ENCODE measurements around the gene JADE1. TPM values are rescaled to one million over a fixed set of nuclear protein-coding genes. Genes with fewer than 3 reads are reported as not detected.

Gene JADE1
- total and polyA plus RNA-seq, 2 experiments from 2014 or later: 84.2 to 158 TPM

GRCh38 chr4:128913228-128913627, 103.7 kb downstream of the JADE1 start (continued):
- no peak for TF ChIP-seq ZNF462 (CRISPR knock-in tag; IDR thresholded peaks at IDR 0.05)
- TF ChIP-seq ZNF331 (CRISPR knock-in tag; IDR thresholded peaks at IDR 0.05; ENCODE audit: low read depth): no peak
- no peak for TF ChIP-seq NANOG (IDR thresholded peaks at IDR 0.05; ENCODE audit: borderline replicate concordance)
- no peak for TF ChIP-seq CTCF (conservative IDR thresholded peaks at IDR 0.05; ENCODE audit: low read depth in 2 of 2)
- TF ChIP-seq CREB1 (CRISPR knock-in tag; IDR thresholded peaks at IDR 0.05; ENCODE audit: low read depth): no peak
- TF ChIP-seq ZNF114 (CRISPR knock-in tag; IDR thresholded peaks at IDR 0.05): no peak
- no peak for TF ChIP-seq STAT1 (IDR thresholded peaks at IDR 0.05; ENCODE audit: unreplicated experiment)
- no peak for TF ChIP-seq EZH2phosphoT487 (IDR thresholded peaks at IDR 0.05; ENCODE audit: unreplicated experiment)
- TF ChIP-seq EZH2 (IDR thresholded peaks at IDR 0.05; ENCODE audit: low read depth, unreplicated experiment): no peak
- no peak for TF ChIP-seq POLR2AphosphoS5 (IDR thresholded peaks at IDR 0.05; ENCODE audit: low read depth)
- TF ChIP-seq REST (IDR thresholded peaks at IDR 0.05; ENCODE audit: unreplicated experiment): no peak

Data from GM23338 (cell line).